ENCODE data around the gene NFKB2.

The NFKB2 gene

DNA sequence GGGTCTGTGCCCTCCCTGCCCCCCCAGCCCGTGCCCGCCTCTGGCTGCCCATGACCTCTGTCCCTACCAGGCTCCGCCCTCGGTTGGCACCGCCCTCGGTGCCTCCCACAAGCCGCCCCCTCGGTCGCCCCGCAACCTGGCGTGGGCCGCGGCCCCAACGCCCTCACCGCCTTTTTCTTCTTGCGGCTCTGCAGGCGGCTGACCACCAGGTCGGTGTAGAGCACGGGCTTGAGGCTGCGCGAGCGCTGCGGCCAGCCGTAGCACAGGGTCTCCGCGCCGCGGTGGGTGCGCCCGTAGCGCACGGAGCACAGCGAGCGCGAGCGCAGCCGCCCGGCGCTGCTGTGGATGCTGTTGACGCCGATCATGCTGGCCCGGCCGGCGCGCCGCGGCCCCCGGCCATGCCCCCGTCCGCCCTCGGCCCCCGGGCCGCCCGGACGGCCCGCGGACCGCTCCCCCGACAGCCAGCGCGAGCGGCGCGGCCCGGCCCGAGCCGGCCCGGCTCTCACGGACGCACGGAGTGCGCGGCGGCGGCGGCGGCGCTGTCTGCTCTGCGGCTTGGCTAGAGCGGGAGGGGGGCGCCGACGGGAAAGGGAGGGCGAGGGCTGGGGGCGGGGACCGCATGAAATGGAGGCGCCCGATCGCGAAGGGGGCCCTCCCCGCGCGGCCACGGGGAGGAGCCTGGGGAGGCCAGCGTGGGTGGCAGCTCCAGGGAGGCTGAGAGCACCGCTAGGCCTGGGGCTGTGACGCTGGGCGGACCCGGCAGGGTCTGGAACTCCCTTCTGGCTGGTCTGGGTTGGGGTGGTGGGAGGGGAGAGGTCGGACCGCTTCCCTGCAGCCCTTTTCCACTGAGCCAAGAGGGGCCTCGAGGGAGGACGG, 13.5 kb downstream of the NFKB2 start:
- peak; percentile 61 for DNase-seq (ENCODE audit: low read depth, low spot score)

DNA sequence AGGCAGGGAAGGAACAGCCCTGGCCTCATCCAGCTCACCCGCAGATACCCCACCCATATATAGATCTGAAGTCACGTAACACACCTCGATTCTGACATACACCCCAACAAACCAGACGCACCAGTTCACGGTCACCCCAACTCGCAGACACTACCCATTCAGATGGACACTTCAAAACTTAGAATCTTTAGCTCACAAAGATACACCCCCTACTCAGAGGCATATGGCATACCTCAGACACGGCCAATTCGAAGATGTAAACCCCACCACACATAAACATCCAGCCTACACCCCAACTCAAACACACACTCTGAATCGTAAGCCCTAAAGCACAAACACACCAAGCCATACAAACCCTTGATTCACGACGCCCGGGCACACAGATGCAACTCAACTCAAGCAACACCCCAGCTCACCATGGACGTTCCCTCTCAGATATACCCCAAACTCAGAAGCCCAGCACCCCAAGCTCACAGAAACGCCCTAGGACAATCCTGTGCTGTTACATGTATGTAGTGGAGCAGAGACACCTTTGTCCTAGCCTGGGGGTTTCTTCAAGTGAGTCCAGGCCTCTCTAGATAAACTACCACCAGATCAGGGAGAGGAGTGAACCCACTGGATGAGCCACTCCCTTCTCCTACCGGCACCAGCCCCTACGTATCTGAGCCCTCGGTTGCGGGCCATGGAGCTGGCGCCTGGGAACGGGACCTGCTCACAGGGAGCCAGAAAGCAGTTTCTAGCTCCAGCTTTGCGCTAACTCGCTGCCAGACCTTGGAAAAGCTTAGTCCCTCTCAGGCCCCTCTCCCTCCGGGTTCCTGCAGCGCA, 14.3 kb downstream of the NFKB2 start:
- peak; percentile 29 for DNase-seq (ENCODE audit: low read depth, low spot score)

DNA sequence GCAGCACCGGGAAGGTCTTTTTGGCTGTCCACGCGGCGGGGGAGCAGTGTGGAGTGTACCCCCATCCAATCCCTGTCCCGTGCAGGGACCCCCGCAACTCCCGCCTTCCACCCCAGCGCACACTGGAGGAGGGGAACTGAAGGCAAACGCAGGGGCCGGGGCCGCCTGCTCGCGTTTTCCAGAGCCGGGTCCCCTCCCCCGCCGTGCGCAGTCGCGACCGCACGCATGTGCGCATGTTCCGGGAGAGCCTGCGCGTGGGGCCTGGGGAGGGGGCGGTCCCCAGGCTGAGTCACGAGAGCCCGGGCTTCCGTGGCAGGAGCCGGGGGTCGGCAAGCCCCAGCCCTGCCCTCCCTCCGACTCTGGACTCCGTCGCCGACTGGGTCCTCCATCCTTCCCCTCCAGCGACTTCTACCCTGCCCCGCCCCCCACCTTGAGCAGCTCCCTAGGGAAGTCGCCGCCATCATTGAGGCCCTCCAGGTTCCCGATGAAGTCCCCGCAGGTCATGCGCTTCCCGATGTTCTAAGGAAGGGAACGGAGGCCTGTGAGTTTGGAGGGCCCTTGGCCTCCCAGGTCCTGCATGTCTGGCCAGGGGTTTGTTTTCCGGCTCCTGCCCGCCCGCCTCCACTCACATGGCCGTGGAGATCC, 15.0 kb downstream of the NFKB2 start:
- DNase-seq (ENCODE audit: low read depth, low spot score) = peak; percentile 61

DNA sequence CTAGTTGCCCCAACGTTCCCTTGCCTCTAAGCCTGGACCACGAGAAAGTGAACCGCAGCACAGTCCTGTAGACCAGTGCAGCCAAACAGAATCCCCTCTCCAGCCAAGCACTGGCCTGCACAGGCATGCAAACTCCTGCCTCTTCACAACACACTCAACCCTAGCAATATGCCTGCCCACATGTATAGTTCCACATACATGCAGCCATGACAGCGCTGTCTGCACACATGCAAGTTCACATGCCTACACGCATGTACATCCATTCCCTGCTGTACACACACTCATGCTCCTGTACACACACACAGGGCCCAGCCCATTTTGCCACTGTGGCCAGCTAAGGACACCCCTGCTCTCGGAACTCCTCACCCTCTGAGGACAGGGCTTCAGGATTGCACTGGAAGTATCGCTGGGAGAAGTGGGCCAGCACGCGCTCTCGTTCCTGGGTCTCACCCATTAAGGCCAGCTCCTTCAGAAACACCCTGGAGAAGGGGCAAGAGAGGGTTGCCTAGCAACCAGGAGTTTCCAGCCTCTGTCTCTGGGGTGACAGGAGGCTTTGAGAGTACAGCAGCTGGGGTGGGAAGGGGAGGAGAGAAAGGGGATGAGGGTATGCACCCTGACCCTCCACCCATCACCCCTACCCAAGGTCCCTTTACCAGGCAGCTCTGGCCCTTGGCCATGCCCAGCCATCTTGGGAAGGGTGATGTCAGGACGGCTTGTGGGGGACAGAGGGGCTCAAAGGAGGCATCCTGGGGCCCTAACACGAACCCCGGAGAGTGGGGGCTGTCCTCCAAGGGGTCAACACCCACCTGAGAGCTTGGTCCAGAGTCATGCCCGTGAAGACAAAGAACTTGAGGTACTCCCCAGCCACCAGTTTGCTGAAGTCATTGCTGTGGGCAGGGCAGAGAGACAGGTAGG, 16.1 kb downstream of the NFKB2 start:
- DNase-seq (ENCODE audit: low read depth, low spot score) = no peak

DNA sequence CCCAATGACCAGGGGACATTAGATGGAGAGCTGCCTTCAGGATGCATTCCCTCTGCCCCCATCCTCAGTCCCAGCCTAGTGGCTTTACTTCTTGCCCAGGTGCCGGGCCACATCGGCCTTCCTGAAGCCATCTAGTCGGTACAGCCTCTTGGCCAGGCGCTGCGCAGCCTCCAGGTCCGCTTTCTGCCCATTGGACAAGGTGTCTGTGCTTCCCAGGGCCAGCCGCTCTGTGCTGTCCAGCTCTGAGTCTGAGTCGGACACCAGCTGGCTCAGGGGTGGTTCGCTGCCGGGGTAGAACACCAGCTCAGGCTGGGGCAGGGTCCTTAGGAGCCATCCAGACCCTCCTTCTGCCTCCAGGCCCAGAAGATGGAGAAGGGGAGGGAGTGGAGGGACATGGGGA, 16.8 kb downstream of the NFKB2 start:
- DNase-seq (ENCODE audit: low read depth, low spot score) = no peak

DNA sequence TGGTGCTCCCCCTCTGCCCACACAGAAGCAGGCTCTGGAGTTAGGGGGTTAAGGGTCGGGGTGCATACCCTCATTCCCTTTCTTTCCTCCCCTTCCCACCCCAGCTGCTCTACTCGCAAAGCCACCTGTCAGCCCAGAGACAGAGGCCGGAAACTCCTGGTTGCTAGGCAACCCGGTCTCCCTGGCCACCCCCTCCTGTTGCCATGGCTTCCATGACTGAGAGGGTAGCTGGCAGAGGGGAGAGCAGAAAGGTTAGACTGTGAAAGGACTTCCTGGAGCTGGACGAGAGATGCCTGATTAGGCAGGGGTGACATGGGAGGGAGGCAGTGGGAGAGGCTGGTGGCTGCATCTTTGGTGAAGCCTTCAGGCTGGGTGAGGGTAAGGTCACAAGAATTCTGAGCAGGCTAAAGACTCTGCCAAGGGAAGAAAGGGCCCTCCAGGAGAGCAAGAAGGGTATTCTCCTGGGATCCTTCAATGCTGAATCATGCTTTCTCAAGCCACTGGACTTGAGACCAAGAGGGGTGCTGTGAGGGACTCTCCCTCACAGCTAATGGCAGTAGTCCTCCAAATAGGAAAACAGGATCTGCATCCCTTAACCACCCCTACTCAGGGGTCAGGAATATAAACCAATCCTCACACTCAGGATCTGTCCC, 17.7 kb downstream of the NFKB2 start:
- peak; percentile 41 for DNase-seq (ENCODE audit: low read depth, low spot score)

DNA sequence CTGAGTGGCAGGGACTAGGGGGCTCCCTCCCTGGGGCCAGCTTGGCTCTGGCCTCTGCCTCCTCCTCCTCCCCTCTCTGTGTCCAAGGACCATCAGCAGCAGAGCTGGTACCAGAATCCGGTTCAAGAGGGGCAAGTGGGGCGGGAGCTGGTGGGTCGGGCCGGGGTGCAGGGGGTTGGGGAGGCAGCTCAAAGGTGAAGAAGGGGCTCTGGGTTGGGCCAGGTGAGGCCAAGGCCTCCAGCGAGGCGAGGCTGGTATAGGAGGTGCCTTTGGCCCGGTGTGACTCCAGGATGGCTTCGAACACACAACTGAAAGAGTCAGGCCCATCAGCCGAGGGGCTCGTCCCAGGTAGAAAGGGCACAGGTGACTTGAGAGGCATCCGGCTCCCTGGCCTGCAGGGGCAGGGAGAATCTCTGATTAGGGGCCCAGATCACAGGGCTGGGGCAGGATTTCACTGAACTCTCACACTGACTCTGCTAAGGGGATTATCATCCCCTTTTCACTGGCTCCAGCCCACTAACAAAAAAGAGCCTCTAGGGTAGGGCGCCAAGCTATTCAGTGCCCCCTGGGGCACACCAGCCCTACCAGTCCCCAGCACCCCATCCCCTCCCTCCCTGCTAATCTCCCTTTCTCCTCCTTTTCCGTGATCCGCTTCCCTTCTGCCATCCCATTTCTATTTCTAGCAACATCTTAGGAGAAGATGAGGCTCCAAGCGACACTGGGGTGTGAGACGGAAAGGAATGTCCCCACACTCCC, 18.5 kb downstream of the NFKB2 start:
- no peak for DNase-seq (ENCODE audit: low read depth, low spot score)

DNA sequence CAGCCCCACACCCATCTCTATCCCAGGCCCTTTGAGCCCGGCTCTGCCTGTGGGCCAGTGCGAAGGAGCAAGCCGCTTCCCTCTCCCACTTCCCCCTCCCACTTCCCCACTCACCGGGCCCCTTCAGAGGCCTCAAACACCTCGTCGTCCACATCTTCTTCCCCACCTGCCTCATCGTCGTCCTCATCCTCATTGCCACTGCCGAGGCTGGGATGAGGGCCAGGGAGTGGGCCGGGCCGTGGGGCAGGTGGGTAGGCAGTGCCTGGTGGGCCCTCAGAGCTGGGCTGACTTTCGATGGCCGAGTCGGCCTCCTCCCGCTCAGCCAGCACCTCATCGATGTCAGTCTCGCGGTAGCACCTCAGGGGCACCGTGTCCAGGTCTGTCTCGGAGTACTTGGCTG, 19.2 kb downstream of the NFKB2 start:
- DNase-seq (ENCODE audit: low read depth, low spot score) = no peak

DNA sequence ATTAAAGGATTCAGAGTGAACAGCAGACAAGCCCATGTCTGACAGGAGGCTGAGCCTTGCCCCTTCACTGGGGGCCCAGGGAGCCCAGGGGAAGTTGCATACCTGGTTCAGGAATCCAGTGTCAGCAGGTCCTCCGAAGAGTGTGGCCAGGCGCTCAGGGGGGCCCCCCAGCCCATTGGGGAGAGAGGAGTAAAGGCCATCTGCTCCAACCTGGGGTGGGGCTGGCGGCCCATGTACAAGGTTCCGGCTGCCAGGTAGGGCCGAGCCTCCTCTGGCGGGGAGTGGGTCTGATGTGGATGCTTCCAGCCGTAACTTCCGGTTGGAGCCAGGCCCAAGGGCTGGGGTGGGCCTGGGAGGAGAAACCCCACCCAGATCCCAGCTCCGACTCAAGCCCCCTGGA, 20.8 kb downstream of the NFKB2 start:
- DNase-seq (ENCODE audit: low read depth, low spot score) = no peak

DNA sequence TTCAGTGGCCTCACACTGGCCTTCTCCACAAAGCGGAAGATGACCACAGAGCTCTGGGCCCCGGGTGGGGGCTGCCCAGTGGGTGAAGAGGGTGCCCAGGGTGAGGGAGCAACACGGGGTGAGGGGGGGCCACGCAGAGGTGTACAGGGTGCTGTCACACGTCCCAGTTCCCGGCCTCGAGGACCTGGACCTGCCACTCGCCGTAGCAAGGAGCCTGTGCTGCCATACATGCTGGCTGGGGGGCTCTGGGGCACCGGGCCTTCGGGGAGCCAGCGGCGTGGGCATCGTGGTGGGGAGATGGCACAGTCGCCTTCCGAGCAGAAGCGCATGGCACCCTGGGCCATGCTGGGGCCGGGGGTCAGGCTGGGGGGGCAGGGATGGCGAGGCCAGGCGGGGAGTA, 21.2 kb downstream of the NFKB2 start:
- no peak for DNase-seq (ENCODE audit: low read depth, low spot score)

DNA sequence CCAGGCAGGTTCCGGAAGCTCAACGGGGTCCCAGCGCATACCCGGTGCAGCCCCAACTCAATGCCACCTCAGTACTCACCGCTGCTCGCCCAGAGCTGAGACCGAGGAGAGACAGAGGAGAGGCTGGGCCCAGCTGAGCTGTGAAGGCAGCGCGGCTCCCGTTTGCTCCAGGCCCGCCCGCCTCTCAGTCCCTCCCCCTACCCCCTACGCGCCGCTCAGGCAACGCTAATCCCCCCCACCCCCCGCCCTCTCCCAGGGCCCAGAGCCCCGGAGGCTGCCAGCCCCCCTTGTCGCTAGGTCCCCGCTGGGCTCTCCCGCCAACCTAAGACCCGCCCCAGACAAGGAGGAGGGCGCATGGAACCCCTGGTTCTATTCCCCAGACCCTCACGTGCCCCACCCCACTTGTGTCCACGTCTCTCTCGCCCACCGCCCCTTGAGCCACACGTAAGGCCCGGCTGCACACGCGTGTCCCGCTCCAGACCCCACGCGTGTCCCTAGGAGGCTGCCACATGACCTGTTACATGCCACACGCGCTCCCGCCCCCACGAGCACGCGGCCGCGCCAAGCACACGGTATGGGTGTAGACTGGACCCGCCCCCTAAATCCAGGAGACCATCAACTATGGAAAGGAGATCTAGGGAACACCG, 23.2 kb downstream of the NFKB2 start, which contains the start of gene PSD:
Gene PSD (minus strand): TSS at position 164 of the 647 bp plus-strand sequence. CDS start 1,747 bp downstream, outside the sequence.
- DNase-seq (ENCODE audit: low read depth, low spot score) = no peak

DNA sequence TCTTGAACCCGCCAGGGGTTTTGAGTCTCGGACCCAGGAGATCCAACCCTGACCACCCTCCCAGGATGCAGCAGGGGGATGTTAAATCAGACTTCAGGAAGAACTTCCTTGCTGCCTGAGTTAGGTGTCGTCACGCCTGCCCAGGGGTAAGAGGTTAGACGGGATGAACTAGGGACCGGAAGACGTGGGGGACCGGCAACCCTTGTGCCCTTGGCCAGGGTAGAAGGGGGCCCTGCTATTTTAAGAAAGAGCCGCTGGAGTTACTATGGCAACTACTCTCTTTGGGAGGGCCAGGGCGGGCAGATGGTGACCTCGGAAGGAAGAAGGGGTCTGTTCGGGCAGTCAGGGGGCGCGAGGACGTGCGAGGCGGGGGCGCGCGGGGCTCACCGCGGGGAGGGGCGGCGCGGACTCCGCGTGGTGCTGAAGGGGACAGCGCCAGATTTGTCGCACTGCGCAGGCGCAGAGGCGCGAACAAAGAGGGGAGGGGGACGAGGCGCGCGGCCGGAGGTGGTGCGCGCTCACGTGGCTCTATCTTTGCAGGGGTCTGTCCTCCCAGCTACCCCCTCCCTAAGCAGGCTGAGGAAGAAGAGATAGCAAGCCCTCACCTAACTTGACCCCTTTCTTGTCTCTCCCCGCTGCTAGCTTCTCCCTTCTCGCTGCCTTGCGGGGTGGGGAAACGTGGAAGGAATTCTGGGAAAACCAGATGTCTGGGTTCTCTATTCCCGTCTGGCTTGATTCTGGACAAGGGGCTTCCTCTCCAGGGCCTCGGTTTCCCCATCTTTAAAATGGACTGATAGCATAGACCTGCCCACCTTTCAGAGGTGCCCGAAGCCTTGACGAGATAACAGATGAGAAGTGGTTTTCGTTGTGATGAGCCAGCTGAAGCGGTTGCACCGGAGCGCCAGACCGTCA, 24.0 kb downstream of the NFKB2 start:
- peak; percentile 69 for DNase-seq (ENCODE audit: low read depth, low spot score)

DNA sequence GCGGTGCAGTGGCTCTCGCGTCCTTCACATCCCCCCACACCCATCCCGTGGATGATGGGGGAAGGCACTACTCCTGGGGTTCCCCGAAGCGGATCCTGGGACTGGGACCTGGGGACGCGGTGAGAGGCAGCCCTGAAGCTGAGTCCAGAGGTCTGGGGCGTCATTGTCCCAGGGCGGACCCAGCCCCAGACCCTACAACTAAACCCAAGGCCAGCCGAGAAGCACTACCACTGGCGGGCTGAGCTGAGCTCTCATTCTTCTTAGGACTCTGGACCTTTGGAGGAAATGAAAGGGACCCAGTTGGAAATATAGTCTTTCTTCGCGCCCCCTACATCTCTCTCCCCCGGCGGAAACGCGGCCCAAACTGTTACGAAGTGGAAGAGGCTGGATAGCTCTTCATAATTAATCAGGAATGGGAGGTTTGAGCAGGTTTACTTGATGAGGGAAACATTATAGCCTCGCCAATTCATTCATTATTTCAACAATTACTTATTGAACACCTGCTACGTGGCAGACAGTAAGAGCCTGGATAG, 24.7 kb downstream of the NFKB2 start:
- DNase-seq (ENCODE audit: low read depth, low spot score) = no peak

DNA sequence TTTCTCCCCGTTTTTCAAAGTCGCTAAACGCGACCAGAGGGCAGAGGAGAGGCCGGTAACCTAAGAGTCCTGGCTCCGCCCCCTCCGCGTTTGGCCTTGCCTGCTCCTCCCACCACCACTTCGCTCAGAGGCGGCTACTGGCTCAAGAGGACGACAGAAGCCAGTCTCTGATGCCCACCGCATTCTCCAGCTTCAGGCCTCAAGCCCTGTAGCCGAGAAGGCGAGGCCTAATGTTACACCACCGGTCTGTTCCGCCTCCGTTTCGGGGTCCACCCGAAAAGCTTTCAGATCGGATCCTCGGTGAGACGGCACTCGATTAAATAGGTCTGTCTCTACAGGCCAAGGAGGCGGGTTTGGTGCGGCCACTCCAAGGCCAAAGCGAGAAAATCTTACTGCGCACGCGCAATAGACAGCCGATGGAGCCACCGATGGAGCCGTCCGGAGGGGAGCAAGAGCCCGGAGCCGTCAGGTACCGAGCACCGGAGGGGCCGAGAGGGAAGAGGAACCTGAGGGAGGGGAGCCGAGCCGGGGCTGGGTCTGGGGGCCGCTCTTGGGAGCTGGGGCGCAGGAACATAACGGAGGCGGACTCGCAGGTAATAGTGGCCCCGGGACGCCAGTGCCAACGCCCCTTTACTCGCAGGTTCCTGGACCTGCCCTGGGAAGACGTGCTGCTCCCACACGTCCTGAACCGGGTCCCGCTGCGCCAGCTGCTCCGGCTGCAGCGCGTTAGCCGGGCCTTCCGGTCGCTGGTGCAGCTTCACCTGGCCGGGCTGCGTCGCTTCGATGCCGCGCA, 25.4 kb downstream of the NFKB2 start, which contains the start of gene FBXL15:
Gene FBXL15 (plus strand): TSS at position 123 of the 793 bp plus-strand sequence. CDS start 294 bp downstream, at position 417.
- DNase-seq (ENCODE audit: low read depth, low spot score) = peak; percentile 98

DNA sequence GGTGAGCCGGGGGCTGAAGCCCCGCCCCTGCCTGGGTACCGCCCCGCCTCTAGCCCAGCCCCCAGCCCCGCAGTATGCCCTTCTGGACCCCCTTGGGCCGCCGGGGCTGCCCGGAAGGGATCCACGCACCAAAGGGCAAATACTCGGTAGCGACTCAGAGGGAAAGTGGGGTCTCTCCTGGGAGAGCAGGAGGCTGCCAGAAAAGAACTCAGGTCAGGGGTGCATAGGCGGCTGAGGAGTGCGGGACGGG, 25.9 kb downstream of the NFKB2 start:
- DNase-seq (ENCODE audit: low read depth, low spot score) = no peak

DNA sequence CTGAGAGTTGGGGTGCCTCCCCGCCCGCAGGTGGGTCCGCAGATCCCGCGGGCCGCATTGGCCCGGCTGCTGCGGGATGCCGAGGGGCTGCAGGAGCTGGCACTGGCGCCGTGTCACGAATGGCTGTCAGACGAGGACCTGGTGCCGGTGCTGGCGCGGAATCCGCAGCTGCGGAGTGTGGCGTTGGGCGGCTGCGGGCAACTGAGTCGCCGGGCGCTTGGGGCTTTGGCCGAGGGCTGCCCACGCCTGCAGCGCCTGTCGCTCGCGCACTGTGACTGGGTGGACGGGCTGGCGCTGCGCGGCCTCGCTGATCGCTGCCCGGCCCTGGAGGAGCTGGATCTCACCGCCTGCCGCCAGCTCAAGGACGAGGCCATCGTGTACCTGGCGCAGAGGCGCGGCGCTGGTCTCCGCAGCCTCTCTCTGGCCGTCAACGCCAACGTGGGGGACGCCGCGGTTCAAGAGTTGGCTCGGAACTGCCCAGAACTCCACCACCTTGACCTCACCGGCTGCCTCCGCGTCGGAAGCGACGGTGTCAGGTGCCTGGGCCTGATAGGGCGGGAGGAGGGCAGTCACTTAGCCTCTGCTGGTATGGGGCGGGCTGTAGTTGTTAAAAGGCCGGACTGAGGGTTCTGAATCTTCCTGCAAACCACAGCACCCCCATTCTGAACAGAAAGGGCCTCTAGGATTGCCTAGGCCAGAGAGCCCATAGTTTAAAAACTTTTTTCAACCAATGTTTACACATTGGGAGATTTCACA, 26.4 kb downstream of the NFKB2 start:
- DNase-seq (ENCODE audit: low read depth, low spot score) = peak; percentile 44

Data from astrocyte of the hippocampus (primary cell).